HCT116 (cell line): ENCODE measurements around the gene MRPS27. TPM values are rescaled to one million over a fixed set of nuclear protein-coding genes. Genes with fewer than 3 reads are reported as not detected.
A peak's percentile ranks its signal among the peaks of the same experiment; 100 is the strongest.

Source experiments
- CBX3 ChIP-seq: IDR thresholded peaks from 2 replicates; pipeline ENCODE4 v1.6.1; 2012; ENCODE audit warnings: low read depth
- CEBPB ChIP-seq: IDR thresholded peaks from 2 replicates; pipeline ENCODE4 v1.6.1; 2012; ENCODE audit warnings: low read depth
- CTCF ChIP-seq, 3 experiments: fragments of 200-600 bp in 1 of 3; sonication (generic) in 1 of 3; IDR thresholded peaks in 2 of 3; conservative IDR thresholded peaks in 1 of 3; 2 replicates each; pipeline ENCODE4 v1.5.1; 2012 to 2017; ENCODE audit warnings: low read depth in 2 of 3, low read length in 2 of 3, antibody characterized with exemption in 1 of 3, borderline replicate concordance in 1 of 3, control low read depth in 1 of 3, mild to moderate bottlenecking in 1 of 3, mixed read lengths in 1 of 3, mixed run types in 1 of 3, moderate library complexity in 1 of 3; ENCODE audit not compliant: insufficient read depth in 1 of 3
- EGR1 ChIP-seq: IDR thresholded peaks from 2 replicates; pipeline ENCODE4 v1.6.1; 2012; ENCODE audit warnings: low read depth
- POLR2A ChIP-seq: IDR thresholded peaks from 2 replicates; pipeline ENCODE4 v1.7.0; 2011; ENCODE audit warnings: borderline replicate concordance; ENCODE audit not compliant: insufficient read depth, insufficient read length; ENCODE audit errors: extremely low read depth
- RAD21 ChIP-seq: IDR thresholded peaks from 2 replicates; pipeline ENCODE4 v1.6.1; 2012; ENCODE audit warnings: low read depth, mild to moderate bottlenecking
- REST ChIP-seq: IDR thresholded peaks from 2 replicates; pipeline ENCODE4 v1.6.1; 2012; ENCODE audit warnings: low read depth
- YY1 ChIP-seq: IDR thresholded peaks from 2 replicates; pipeline ENCODE4 v1.6.1; 2011; ENCODE audit warnings: low read length, low read depth, moderate library complexity, mild to moderate bottlenecking; ENCODE audit not compliant: insufficient replicate concordance; ENCODE audit errors: extremely low read depth
- ZBTB33 ChIP-seq: IDR thresholded peaks from 2 replicates; pipeline ENCODE4 v1.6.1; 2011; ENCODE audit warnings: mild to moderate bottlenecking, low read length, moderate library complexity; ENCODE audit not compliant: insufficient replicate concordance; ENCODE audit errors: extremely low read depth
- total RNA-seq: library from RNA; stranded (reverse); gene quantifications from one replicate; pipeline ENCODE4 v1.2.1, GENCODE V29; 2021; ENCODE audit not compliant: unreplicated experiment

MRPS27 gene
- total RNA-seq, 1 experiment from 2014 or later = 113 TPM

- TF ChIP-seq ZBTB33 (peak; percentile 46), YY1 (peak; percentile 48), EGR1 (peak; percentile 72), POLR2A (peak; percentile 92), CBX3 (peak; percentile 72), REST (no peak), CTCF (IDR thresholded peaks at IDR 0.05 in 2 of 3, conservative IDR thresholded peaks at IDR 0.05 in 1 of 3; ENCODE audit: borderline replicate concordance in 1 of 3, insufficient read depth in 1 of 3, low read depth in 2 of 3, low read length in 2 of 3) (peak; percentile 80 to 81 (median 80)), CEBPB (no peak), RAD21 (peak; percentile 87)
Observed at GRCh38 chr5:72307968-72308852, 11.8 kb downstream of the MRPS27 start (continued).
